ENCODE results near the gene TRAF2. TPM values are rescaled to one million over a fixed set of nuclear protein-coding genes. Genes with fewer than 3 reads are reported as not detected.

The TRAF2 gene
- total and polyA plus RNA-seq, 2 donors (not counting 1 experiment from before 2014, with no cell fraction given) = 25.5 to 54.5 TPM

DNA sequence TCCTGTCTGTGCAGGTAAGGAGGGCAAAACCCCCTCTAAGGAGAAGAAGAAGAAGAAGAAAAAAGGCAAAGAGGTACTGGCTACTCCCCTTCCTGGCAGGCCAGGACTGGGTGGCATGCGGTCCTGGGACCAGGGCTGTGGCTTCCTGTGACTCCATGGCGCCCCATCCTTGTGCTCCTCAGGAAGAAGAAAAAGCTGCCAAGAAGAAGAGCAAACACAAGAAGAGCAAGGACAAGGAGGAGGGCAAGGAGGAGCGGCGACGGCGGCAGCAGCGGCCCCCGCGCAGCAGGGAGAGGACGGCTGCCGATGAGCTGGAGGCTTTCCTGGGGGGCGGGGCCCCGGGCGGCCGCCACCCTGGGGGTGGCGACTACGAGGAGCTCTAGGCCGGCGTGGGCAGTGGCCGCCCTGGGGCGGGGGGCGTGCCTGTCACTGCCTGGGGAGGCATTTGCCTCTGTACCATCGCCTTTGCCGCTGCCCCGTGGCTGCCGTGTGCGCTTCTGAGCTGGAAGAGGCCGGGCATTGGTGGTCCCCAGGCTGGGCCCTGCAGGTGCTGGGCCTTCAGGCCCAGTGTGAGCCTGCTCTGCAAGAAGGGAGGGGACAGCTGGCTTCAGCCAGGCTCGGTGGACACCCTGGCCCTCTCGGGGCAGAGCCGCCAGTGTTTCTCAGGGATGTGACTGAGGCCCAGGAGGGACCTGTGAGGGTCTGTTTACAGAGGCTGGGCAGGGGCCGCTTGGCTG is 46.0 kb upstream of the TRAF2 start:
- no peak overlapping the region for H3K4me3 Mint-ChIP-seq
- Histone ChIP-seq H3K36me3 (replicated peaks in 1 of 2; ENCODE audit: control extremely low read depth in 1 of 2, control insufficient read depth in 1 of 2, extremely low read depth in 1 of 2, insufficient read depth in 2 of 2, low read length in 1 of 2) (no peaks in the 10 kb centered on the region), H3K4me1 (ENCODE audit: control insufficient read depth in 2 of 2, insufficient read depth in 2 of 2, low read length in 2 of 2) (peaks cover 15 to 30% of the 10 kb centered on the region in 2 donors), H4K20me1 (ENCODE audit: control insufficient read depth, insufficient read depth, low read length, poor library complexity, severe bottlenecking) (peaks cover 16% of the 10 kb centered on the region), H3K9ac (ENCODE audit: low read length) (no peak overlapping the region), H3K4me2 (replicated peaks; ENCODE audit: low read depth, low read length, poor library complexity, severe bottlenecking) (no peak overlapping the region), H2AFZ (ENCODE audit: insufficient read depth, low read depth, low read length, poor library complexity, severe bottlenecking) (no peak overlapping the region), H3K9me3 (ENCODE audit: control extremely low read depth in 1 of 3, control insufficient read depth in 2 of 3, insufficient read depth in 1 of 3, low read length in 2 of 3) (peaks cover 0 to 9% (median 0%) of the 10 kb centered on the region in 3 donors), H3K27ac (ENCODE audit: low read length in 2 of 2) (no peak overlapping the region), H3K4me3 (ENCODE audit: control extremely low read depth in 1 of 5, extremely low read depth in 1 of 5, insufficient read depth in 1 of 5, low read depth in 2 of 5, low read length in 4 of 5) (no peak overlapping the region), H3K27me3 (replicated peaks in 1 of 4; ENCODE audit: control extremely low read depth in 1 of 4, control insufficient read depth in 3 of 4, insufficient read depth in 4 of 4, low read length in 3 of 4) (peaks cover 0 to 17% (median 3%) of the 10 kb centered on the region in 4 experiments), H3K79me2 (ENCODE audit: control insufficient read depth, insufficient read depth, low read length) (no peaks in the 10 kb centered on the region)
- intact Hi-C loops (cut with micrococcal nuclease) = no loop called here
- H3K27ac Mint-ChIP-seq = no peak overlapping the region
- no peaks in the 10 kb centered on the region for H3K27me3 Mint-ChIP-seq
- no peaks in the 10 kb centered on the region for H3K9me3 Mint-ChIP-seq (ENCODE audit: insufficient read depth)
- DNase-seq (no peak), ATAC-seq (ENCODE audit: low read depth) (no peak)
- CTCF ChIA-PET = interaction anchor here (3.6 kb wide), 1 partner anchor 195 kb away, joined by 29 read pairs; no protein-coding TSS in a partner anchor
- TF ChIP-seq, protein P1, sequence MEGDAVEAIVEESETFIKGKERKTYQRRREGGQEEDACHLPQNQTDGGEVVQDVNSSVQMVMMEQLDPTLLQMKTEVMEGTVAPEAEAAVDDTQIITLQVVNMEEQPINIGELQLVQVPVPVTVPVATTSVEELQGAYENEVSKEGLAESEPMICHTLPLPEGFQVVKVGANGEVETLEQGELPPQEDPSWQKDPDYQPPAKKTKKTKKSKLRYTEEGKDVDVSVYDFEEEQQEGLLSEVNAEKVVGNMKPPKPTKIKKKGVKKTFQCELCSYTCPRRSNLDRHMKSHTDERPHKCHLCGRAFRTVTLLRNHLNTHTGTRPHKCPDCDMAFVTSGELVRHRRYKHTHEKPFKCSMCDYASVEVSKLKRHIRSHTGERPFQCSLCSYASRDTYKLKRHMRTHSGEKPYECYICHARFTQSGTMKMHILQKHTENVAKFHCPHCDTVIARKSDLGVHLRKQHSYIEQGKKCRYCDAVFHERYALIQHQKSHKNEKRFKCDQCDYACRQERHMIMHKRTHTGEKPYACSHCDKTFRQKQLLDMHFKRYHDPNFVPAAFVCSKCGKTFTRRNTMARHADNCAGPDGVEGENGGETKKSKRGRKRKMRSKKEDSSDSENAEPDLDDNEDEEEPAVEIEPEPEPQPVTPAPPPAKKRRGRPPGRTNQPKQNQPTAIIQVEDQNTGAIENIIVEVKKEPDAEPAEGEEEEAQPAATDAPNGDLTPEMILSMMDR (IDR thresholded peaks at IDR 0.05) = no peak
- no peak for TF ChIP-seq EZH2 (IDR thresholded peaks at IDR 0.05; ENCODE audit: borderline replicate concordance, insufficient read depth, low read depth, low read length, poor library complexity, severe bottlenecking)
- POLR2A ChIA-PET = no interaction called here
- peaks cover 11% of the 10 kb centered on the region for H3K4me1 Mint-ChIP-seq
- WGBS (ENCODE audit: insufficient coverage) = 95% methylated on average over 32 of the region's 32 CpGs
